Lower lobe of right lung (tissue), 2 donors: Measurements from ENCODE around the gene MAD2L2. TPM values are rescaled to one million over a fixed set of nuclear protein-coding genes. Genes with fewer than 3 reads are reported as not detected.

ENCODE experiments used
- ATAC-seq, 2 donors: fragments of 200-7000 bp; cut with Tn5 transposase; one replicate each; pipeline ENCODE4 v1.9.1; 2020 to 2022; ENCODE audit warnings: mild to moderate bottlenecking in 2 of 2, moderate library complexity in 2 of 2
- DNase-seq: peaks from one replicate; pipeline ENCODE4 v3.0.0-alpha.2; 2020
- H3K27ac ChIP-seq: fragments of 200-600 bp; one replicate; pipeline ENCODE4 v1.8.0; 2022
- H3K27me3 ChIP-seq: fragments of 200-600 bp; one replicate; pipeline ENCODE4 v1.8.0; 2022; ENCODE audit warnings: low read depth
- H3K36me3 ChIP-seq: fragments of 200-600 bp; one replicate; pipeline ENCODE4 v1.8.0; 2022; ENCODE audit warnings: mild to moderate bottlenecking
- H3K4me1 ChIP-seq: fragments of 200-600 bp; one replicate; pipeline ENCODE4 v1.8.0; 2022
- H3K4me3 ChIP-seq: fragments of 200-600 bp; one replicate; pipeline ENCODE4 v1.8.0; 2022; ENCODE audit warnings: mild to moderate bottlenecking
- H3K9me3 ChIP-seq: fragments of 200-600 bp; one replicate; pipeline ENCODE4 v1.8.0; 2022
- CTCF ChIP-seq: fragments of 200-600 bp; IDR thresholded peaks from one replicate; pipeline ENCODE4 v1.8.0; 2022; ENCODE audit warnings: antibody characterized with exemption, mild to moderate bottlenecking
- intact Hi-C: fragments of 100-400 bp; cut with DNase I; formaldehyde crosslinking; loops from one replicate; pipeline ENCODE4 v1.11.0; 2022
- total RNA-seq: library from RNA; stranded (reverse); fragmentation: NEBNext Ultra II Directional; extraction: Animal tissue kit (Norgen Biotek cat#: 25700); gene quantifications from one replicate; pipeline ENCODE4 v1.2.1, GENCODE V29; 2021
- donor health status: DM: no; HTN: yes; CAD: no; lungs with severe emphysema.

Gene MAD2L2
- total RNA-seq, 1 donor from 2014 or later = 20.8 TPM

GRCh38 chr1:11638121-11638520, 42.8 kb downstream of the MAD2L2 start:
- H3K9me3 ChIP-seq = no peaks in the 10 kb centered on the region
- H3K27ac ChIP-seq = no peak overlapping the region
- ATAC-seq (no peak), DNase-seq (no peak)
- no peak overlapping the region for H3K4me3 ChIP-seq
- no peaks in the 10 kb centered on the region for H3K4me1 ChIP-seq
- peaks cover 26% of the 10 kb centered on the region for H3K27me3 ChIP-seq
- no peak for TF ChIP-seq CTCF
- H3K36me3 ChIP-seq = no peaks in the 10 kb centered on the region
- intact Hi-C loops = no loop called here

GRCh38 chr1:11634365-11635192, 46.4 kb downstream of the MAD2L2 start:
- DNase-seq (no peak), ATAC-seq (no peak)
- Histone ChIP-seq H3K4me1 (no peaks in the 10 kb centered on the region), H3K27ac (no peak overlapping the region), H3K27me3 (peaks cover 23% of the 10 kb centered on the region), H3K4me3 (no peak overlapping the region), H3K9me3 (no peaks in the 10 kb centered on the region), H3K36me3 (no peaks in the 10 kb centered on the region)
- no peak for TF ChIP-seq CTCF
- intact Hi-C loops = no loop called here

GRCh38 chr1:11629184-11630016, 51.5 kb downstream of the MAD2L2 start:
- Histone ChIP-seq H3K27ac (no peak overlapping the region), H3K4me1 (no peaks in the 10 kb centered on the region), H3K9me3 (no peaks in the 10 kb centered on the region), H3K27me3 (peaks cover 26% of the 10 kb centered on the region), H3K4me3 (no peak overlapping the region), H3K36me3 (no peaks in the 10 kb centered on the region)
- intact Hi-C loops = no loop called here
- ATAC-seq (no peak), DNase-seq (no peak)
- TF ChIP-seq CTCF = no peak

- no peak for TF ChIP-seq CTCF
- H3K4me1 ChIP-seq = no peaks in the 10 kb centered on the region
- H3K9me3 ChIP-seq = no peaks in the 10 kb centered on the region
- ATAC-seq = no peak
- DNase-seq = no peak
- H3K4me3 ChIP-seq = no peak overlapping the region
- H3K36me3 ChIP-seq = no peaks in the 10 kb centered on the region
- H3K27ac ChIP-seq = no peak overlapping the region
- intact Hi-C loops = no loop called here
- peaks cover 24% of the 10 kb centered on the region for H3K27me3 ChIP-seq
Observed at GRCh38 chr1:11628767-11629166, 52.2 kb downstream of the MAD2L2 start.

GRCh38 chr1:11626551-11626950, 54.4 kb downstream of the MAD2L2 start:
- no peak overlapping the region for H3K4me3 ChIP-seq
- peaks cover 30% of the 10 kb centered on the region for H3K27me3 ChIP-seq
- no peak for ATAC-seq
- no peak overlapping the region for H3K27ac ChIP-seq
- H3K36me3 ChIP-seq = no peaks in the 10 kb centered on the region
- H3K9me3 ChIP-seq = no peaks in the 10 kb centered on the region
- no peak for TF ChIP-seq CTCF
- no peaks in the 10 kb centered on the region for H3K4me1 ChIP-seq
- intact Hi-C loops = no loop called here
- no peak for DNase-seq

Other genes starting within 250 kb of the MAD2L2 start
- gene DISP3, start 202.0 kb downstream of the MAD2L2 start, total RNA-seq = 0.12 TPM
- gene FBXO2, start 26.7 kb downstream of the MAD2L2 start, total RNA-seq = 13.4 TPM
- 18.4 TPM for gene FBXO44, start 26.3 kb downstream of the MAD2L2 start, total RNA-seq
- 21.2 TPM for gene FBXO6, start 16.9 kb downstream of the MAD2L2 start, total RNA-seq
- 0.24 TPM for gene DRAXIN, start 10.6 kb upstream of the MAD2L2 start, total RNA-seq
- 64.5 TPM for gene AGTRAP, start 55.0 kb upstream of the MAD2L2 start, total RNA-seq
- gene C1orf167, start 81.0 kb upstream of the MAD2L2 start, total RNA-seq = 2.2 TPM
- 45.4 TPM for gene MTHFR, start 124.8 kb upstream of the MAD2L2 start, total RNA-seq
- 29.2 TPM for gene CLCN6, start 125.0 kb upstream of the MAD2L2 start, total RNA-seq
- 2.6 TPM for gene NPPA, start 166.6 kb upstream of the MAD2L2 start, total RNA-seq
- gene NPPB, start 177.8 kb upstream of the MAD2L2 start, total RNA-seq = not detected
- gene KIAA2013, start 245.3 kb upstream of the MAD2L2 start, total RNA-seq = 46.8 TPM